ENCODE results near the gene RCE1.
A peak's percentile ranks its signal among the peaks of the same experiment; 100 is the strongest.

Gene RCE1

DNA sequence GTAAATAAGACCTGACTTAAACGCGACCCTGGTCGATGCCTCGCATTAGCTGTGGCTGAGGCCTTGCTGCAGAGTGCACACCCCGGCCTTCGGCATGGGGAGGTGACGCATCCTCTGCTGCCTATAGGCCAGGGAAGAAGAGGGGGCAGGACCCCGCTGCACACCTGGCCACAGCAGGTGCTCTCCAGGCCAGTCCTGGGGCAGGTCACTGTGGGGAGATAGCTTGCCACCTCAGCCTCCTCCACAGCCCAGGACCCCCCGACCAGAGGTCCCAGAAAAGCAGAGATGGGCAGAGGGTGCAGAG lies 26.3 kb downstream of the RCE1 start:
- no peak for DNase-seq (ENCODE audit: low read depth)

- DNase-seq (ENCODE audit: low read depth) = no peak
These were observed 26.9 kb downstream of the RCE1 start for GRCh38 chr11:66870131-66870530.

DNA sequence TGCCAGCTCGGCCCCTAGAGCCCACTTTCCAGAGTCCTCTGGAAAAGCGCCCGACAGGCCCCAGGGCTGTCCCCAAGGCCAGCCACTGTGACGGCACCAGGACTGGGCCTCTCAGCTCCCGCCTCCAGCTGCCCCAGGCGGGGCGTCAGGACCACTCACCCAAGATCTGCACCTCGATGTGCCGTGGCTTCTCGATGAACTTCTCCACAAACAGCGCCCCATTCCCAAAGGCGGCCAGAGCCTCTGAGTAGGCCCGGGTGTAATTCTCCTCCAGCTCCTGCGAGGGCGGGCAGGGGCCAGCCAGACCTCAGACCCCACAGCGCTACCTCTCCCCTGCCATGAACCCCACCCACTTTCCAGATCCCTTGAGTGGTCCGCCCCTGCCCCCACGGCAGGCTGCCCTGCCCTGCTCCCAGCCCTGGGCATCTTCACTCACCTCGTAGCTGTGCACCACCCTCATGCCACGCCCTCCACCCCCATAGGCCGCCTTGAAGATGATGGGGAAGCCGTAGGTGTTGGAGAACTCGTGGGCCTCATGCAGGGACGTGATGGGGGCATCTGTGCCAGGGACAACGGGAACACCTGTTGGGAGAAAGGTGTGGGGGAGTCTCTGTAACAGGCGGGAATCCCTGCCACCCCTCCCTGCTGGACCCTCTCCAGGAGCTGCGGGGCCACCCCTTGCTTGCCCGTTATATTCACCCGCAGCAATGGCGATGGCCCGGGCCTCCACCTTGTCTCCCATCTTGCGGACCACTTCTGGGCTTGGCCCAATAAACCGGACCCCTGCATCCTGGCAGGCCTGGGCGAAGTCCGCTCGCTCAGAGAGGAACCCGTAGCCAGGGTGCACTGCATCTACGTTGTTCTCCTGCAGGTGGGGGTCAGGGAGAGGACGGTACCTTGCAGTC lies 27.6 kb downstream of the RCE1 start:
- no peak for DNase-seq (ENCODE audit: low read depth)

GRCh38 chr11:66871521-66871901 lies 28.3 kb downstream of the RCE1 start:
- no peak for DNase-seq (ENCODE audit: low read depth)

DNA sequence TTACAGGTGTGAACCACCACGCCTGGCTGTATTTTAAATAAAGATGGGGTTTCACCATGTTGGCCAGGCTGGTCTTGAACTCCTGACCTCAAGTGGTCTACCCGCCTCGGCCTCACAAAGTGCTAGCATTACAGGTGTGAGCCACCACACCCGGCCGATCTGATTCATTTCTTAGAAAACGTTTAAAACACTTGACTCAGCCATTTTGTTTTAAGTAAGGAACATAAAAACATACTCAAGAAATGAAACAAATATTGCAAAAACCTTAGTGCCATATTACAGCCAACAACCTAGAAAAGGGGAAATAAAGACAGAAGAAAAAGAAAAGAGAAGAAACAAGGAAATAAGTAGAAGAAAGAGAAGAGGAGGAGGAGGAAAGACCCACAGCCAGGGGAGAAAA lies 31.0 kb downstream of the RCE1 start:
- no peak for DNase-seq (ENCODE audit: low read depth)

DNA sequence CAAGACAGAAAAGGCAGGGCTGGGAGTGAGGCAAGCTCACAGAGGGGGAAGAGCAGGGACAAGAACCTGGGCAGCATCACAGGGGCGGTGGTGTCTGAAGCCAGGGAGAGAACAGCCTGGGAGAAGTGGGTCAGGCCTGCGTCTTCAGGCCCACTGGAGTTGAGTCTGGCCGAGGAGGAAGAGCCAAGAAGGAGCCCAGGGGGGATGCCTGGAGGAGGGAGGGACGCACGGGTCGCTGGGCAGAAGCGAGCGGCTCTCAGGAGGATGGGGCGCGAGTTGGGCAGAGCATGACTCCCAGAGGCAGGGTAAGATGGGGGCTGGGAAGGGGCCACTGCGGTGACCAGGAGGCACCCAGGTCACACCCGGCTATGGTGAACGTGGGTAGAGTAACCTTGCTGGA lies 32.1 kb downstream of the RCE1 start:
- DNase-seq (ENCODE audit: low read depth) = no peak

DNA sequence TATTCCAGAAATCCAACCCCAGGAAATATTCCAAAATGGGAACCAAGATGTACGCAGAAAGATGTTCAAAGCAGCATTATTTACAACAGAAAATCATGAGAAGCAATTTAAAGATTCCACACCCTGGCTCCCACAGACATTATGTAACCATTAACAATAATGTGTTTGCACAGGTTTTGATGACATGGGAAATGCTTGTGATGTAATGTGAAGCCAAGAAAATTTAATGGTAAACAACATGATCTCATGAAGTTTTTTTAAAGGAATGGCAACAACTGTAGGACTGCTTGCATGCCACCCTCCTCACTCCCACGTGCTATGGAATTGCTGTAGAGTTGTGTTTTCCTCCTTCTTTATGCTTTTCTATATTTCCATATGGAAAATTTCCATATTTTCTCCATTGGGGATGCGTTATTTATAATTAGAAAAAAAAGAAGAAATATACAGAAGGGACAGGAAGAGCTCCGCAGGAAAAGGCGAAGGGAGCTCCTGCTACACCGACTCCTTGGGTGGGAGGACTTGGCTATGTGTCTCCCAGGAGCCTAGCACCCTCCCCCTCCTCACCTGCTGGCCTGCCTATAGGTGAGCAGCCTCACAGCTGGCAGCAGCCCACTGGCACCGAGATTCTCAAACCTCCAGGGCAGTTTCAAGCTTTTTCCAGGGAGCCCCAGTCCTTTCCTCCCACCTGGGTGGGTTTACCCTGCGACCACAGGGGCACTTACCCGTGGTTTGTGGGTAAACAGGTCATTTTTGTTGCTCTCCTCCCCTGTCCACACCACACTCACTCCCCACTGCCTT lies 34.5 kb downstream of the RCE1 start:
- DNase-seq (ENCODE audit: low read depth) = no peak

GRCh38 chr11:66878474-66878873 lies 35.2 kb downstream of the RCE1 start:
- DNase-seq (ENCODE audit: low read depth) = no peak

GRCh38 chr11:66879000-66879399 lies 35.8 kb downstream of the RCE1 start:
- no peak for DNase-seq (ENCODE audit: low read depth)

GRCh38 chr11:66879583-66879982 lies 36.3 kb downstream of the RCE1 start:
- no peak for DNase-seq (ENCODE audit: low read depth)

- DNase-seq (ENCODE audit: low read depth) = no peak
These were observed 36.8 kb downstream of the RCE1 start for GRCh38 chr11:66879999-66880398.

GRCh38 chr11:66880496-66881450 lies 37.5 kb downstream of the RCE1 start:
- no peak for DNase-seq (ENCODE audit: low read depth)

DNA sequence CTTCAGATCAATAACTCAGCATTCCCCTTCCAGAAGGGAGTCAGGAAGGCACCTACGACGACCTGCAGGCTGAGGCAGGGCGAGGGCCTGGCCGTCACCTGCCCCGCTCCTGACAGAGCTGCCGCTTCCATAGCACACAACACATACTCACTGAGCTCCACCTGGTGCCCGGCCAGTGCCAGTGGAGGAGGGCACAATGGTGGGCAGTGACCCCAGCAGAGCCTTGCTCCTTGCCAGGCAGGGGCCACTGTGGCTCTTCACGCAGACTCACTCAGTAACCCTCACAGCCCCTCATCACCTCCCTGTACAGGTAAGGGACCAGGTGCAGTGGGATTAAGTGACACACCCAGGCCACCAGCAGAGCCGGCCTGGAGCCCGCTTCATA lies 38.2 kb downstream of the RCE1 start:
- DNase-seq (ENCODE audit: low read depth) = no peak

DNA sequence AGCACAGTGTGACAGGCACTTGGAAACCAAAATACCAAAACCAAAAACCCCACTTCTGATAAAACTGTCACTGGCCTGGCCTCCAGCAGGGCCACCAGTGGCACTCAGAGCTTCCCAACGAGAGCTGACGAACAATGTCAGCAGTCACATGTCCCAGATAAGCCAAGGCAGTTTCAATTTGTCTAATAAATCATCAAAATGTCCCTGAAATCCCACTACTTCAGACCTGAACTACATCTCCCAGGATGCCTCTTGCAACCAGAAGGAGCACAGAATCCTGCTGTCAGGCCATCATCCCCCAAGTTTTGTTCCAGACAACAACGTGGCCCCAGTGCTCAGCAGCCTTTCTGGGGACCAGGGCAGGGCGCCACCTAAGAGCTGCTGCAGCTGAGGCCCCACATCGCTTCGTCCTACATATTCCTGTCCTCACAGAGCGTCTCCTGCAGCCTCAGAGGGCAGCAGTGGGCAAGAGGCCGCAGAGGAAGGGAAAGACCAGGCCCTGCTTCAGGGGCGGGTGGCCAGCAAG lies 38.7 kb downstream of the RCE1 start:
- DNase-seq (ENCODE audit: low read depth) = no peak

- no peak for DNase-seq (ENCODE audit: low read depth)
These were observed 39.3 kb downstream of the RCE1 start for GRCh38 chr11:66882561-66883015.

- DNase-seq (ENCODE audit: low read depth) = peak; percentile 87
These were observed 40.0 kb downstream of the RCE1 start for GRCh38 chr11:66883016-66883965.

GRCh38 chr11:66884443-66884842 lies 41.2 kb downstream of the RCE1 start:
- no peak for DNase-seq (ENCODE audit: low read depth)

DNA sequence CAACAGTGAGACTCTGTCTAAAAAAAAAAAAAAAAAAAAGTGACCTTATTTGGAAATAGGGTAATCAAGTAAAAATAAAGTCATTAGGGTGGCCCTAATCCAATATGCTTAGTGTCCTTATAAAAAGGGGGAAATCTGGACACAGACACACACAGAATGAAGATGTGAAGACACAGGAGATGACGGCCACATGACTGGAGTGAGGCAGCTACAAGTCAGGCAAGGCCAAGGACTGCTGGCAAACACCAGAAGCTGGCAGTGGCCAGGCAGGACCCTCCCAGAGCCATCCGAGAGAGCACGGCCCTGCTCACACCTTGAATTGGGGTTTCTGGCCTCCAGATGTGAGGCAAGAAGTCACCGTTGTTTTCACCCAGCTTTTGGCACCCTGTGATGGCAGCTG lies 42.2 kb downstream of the RCE1 start:
- DNase-seq (ENCODE audit: low read depth) = no peak

DNA sequence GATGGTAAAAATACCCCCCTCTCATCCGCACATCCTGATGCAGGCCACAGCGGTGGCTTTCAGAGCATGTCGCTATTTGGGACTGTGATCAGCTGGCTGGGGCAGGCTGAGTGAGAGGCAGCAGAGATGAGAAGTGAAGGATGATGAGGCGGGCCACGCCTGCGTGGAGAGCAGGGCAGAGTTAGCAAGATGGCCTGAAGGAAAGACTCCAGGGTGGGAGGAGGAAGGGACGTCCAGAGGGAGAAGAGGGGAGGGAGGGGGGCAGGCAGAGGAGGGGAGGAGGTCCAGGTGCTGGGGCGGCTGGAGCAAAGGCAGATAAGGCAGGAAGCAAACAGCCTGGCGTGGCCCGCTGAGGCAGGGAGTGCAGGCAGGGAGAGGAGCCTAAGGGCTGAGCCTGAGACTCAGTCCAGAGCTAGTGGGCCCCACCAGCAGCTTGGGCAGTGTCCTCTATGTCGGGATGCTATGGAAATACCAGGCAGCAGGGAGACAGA lies 42.8 kb downstream of the RCE1 start:
- DNase-seq (ENCODE audit: low read depth) = no peak

GRCh38 chr11:66886671-66887221 lies 43.5 kb downstream of the RCE1 start:
- peak; percentile 36 for DNase-seq (ENCODE audit: low read depth)
